Adrenal gland (tissue), 5 donors: ENCODE measurements around the gene PDCD4.

Experiments used
- POLR2A ChIP-seq, 2 donors: fragments of 450-650 bp; IDR thresholded peaks; one replicate each; pipeline ENCODE4 v1.6.1; 2017; ENCODE audit warnings: antibody characterized with exemption in 2 of 2, mild to moderate bottlenecking in 2 of 2, moderate library complexity in 1 of 2
- TF ChIP-seq, protein P1 (sequence below), 6 experiments: fragments of 450-650 bp in 4 of 6; fragments of 200-600 bp in 2 of 6; sonication (generic) in 1 of 6; IDR thresholded peaks; 1 replicate in 5 of 6; 2 replicates in 1 of 6; pipeline versions ENCODE4 v1.5.1 to v1.8.0; 2016 to 2021; ENCODE audit warnings: antibody characterized with exemption in 6 of 6, mild to moderate bottlenecking in 2 of 6, moderate library complexity in 1 of 6
- donor health status: DM: no; HTN: no; CAD: no.

DNA sequence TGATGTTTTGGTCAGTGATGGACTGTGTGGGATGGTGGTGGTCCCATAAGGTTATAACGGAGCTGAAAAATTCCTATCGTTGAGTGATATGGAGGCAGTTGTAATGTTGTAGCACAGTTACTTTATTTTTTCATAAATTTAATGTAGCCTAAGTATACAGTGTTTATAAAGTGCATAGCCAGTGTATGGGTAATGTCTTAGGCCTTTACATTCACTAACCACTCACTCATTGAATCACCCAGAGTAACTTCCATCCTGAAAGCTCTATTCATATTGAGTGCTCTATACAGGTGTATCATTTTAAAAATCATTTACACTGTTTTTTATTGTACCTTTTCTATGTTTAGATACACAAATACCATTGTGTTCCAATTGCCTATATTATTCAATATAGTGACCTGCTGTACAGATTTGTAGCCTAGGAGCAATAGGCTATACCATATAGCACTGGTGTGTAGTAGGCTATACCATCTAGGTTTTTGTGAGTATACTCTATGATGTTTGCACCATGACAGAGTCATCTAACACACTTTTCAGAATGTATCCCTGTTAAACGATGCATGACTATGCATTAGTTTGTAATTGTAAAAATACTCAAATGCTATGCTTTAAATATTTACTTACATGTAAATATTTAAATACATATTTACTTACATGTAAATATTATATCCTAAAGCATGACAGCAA is 21.0 kb downstream of the PDCD4 start:
- TF ChIP-seq, protein P1, sequence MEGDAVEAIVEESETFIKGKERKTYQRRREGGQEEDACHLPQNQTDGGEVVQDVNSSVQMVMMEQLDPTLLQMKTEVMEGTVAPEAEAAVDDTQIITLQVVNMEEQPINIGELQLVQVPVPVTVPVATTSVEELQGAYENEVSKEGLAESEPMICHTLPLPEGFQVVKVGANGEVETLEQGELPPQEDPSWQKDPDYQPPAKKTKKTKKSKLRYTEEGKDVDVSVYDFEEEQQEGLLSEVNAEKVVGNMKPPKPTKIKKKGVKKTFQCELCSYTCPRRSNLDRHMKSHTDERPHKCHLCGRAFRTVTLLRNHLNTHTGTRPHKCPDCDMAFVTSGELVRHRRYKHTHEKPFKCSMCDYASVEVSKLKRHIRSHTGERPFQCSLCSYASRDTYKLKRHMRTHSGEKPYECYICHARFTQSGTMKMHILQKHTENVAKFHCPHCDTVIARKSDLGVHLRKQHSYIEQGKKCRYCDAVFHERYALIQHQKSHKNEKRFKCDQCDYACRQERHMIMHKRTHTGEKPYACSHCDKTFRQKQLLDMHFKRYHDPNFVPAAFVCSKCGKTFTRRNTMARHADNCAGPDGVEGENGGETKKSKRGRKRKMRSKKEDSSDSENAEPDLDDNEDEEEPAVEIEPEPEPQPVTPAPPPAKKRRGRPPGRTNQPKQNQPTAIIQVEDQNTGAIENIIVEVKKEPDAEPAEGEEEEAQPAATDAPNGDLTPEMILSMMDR (IDR thresholded peaks at IDR 0.05): no peak
- TF ChIP-seq POLR2A (IDR thresholded peaks at IDR 0.05): no peak
